NCI-H128 (cell line): ENCODE results near the gene CD38.
"Not testable (repeated sequence)": the region's sequence is repeated elsewhere in the genome, so short reads cannot be mapped to it uniquely, and the experiment has no call there.

Experiments used
- DNase-seq: peaks from one replicate; lab custom pipeline; 2025; ENCODE audit not compliant: unreplicated experiment; lab: John Stamatoyannopoulos, UW

Gene CD38

GRCh38 chr4:15794905-15795304 lies 16.8 kb downstream of the CD38 start:
- no peak for DNase-seq

GRCh38 chr4:15797320-15797719 lies 19.2 kb downstream of the CD38 start:
- no peak for DNase-seq

GRCh38 chr4:15799141-15799540 lies 21.0 kb downstream of the CD38 start:
- no peak for DNase-seq

- DNase-seq, result no peak
Observed at GRCh38 chr4:15799701-15800100, 21.6 kb downstream of the CD38 start.

- DNase-seq, result not testable (repeated sequence)
Observed at GRCh38 chr4:15802497-15802896, 24.4 kb downstream of the CD38 start.

GRCh38 chr4:15805583-15806517 lies 27.7 kb downstream of the CD38 start:
- DNase-seq, result peak; percentile 1

- DNase-seq, result no peak
Observed at GRCh38 chr4:15809058-15809457, 30.9 kb downstream of the CD38 start.

- no peak for DNase-seq
Observed at GRCh38 chr4:15809466-15809865, 31.3 kb downstream of the CD38 start.

- DNase-seq, result no peak
Observed at GRCh38 chr4:15811703-15812337, 33.7 kb downstream of the CD38 start.

- DNase-seq, result no peak
Observed at GRCh38 chr4:15832523-15833451, 54.7 kb downstream of the CD38 start.

GRCh38 chr4:15833801-15834200 lies 55.7 kb downstream of the CD38 start:
- DNase-seq, result no peak

- no peak for DNase-seq
Observed at GRCh38 chr4:15836362-15836761, 58.2 kb downstream of the CD38 start.

- no peak for DNase-seq
Observed at GRCh38 chr4:15837591-15837990, 59.5 kb downstream of the CD38 start.

- DNase-seq, result not testable (repeated sequence)
Observed at GRCh38 chr4:15841194-15841730, 63.1 kb downstream of the CD38 start.

GRCh38 chr4:15847746-15848145 lies 69.6 kb downstream of the CD38 start:
- no peak for DNase-seq

GRCh38 chr4:15848191-15848842 lies 70.2 kb downstream of the CD38 start:
- no peak for DNase-seq

- DNase-seq, result no peak
Observed at GRCh38 chr4:15851969-15852368, 73.8 kb downstream of the CD38 start.

- no peak for DNase-seq
Observed at GRCh38 chr4:15852524-15852923, 74.4 kb downstream of the CD38 start.

- DNase-seq, result no peak
Observed at GRCh38 chr4:15853345-15853744, 75.2 kb downstream of the CD38 start.

GRCh38 chr4:15855804-15856475 lies 77.8 kb downstream of the CD38 start:
- DNase-seq, result no peak
